GM12892 (cell line): ENCODE results near the gene PSIP1. TPM values are rescaled to one million over a fixed set of nuclear protein-coding genes. Genes with fewer than 3 reads are reported as not detected.
"Not testable (repeated sequence)": the region's sequence is repeated elsewhere in the genome, so short reads cannot be mapped to it uniquely, and the experiment has no call there.

Experiments
- DNase-seq: peaks from one replicate; pipeline ENCODE4 v3.0.0; 2011; ENCODE audit not compliant: insufficient read length
- FAIRE-seq: peaks from 2 replicates; lab custom pipeline; 2011; peaks lifted over from hg19 to GRCh38; lab: Jason Lieb, UNC
- POLR2A ChIP-seq: IDR thresholded peaks from 2 replicates; pipeline ENCODE4 v1.6.1; 2011; ENCODE audit warnings: low read depth, low read length, control low read depth
- POLR2AphosphoS5 ChIP-seq: IDR thresholded peaks from 2 replicates; pipeline ENCODE4 v1.6.1; 2011; ENCODE audit warnings: low read depth, low read length, control low read depth
- TAF1 ChIP-seq: IDR thresholded peaks from 2 replicates; pipeline ENCODE4 v1.6.1; 2011; ENCODE audit warnings: low read depth, mild to moderate bottlenecking, control low read depth, low read length, borderline replicate concordance
- polyA plus RNA-seq: library from polyadenylated mRNA; unstranded; fragments of >200 nt; gene quantifications from one replicate; pipeline ENCODE4 v1.2.1, GENCODE V29; 2012; ENCODE audit warnings: missing spikeins, inconsistent platforms; ENCODE audit not compliant: missing spikeins

The PSIP1 gene
- 221 TPM for polyA plus RNA-seq

DNA sequence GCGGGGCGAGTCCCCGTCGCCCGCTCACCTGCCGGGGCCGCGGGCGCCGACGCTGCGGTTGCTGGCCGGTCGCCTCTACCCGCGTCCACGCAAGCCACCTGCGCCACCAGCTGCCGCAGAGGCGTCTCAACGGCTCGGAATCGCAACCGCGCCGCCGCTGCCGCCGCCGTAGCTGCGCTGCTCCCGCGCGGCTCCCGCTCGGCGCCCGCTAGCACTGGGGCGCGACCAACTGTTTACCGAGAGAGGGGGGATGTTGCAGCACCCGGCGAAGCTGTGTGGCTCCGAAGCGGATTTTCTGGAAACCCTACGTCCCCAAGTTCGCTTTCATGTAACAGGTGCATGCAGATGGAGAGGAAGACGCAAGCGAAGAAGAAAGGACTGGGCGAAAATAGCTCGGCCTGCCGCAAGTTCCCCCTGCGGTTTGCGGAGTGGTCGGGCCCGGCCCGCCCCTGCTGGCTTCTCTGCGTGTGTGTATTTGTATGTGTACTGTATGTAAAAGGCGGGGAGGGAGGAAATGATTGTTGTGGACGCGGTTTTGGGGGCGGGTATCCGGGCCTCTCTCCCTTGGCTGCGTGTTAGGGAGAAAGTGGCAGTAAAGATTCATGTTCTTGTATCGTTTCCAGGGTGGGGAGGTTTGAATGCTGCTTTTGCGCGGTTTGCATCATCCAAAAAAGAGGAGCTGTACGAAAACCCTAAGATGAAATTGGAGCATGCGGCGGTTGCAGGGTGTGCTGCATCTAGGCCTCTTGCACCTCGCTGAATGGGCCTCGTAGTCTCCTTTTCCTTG is at the start of gene PSIP1:
TSS of gene PSIP1 (minus strand) at position 182 of the 787 bp plus-strand sequence. CDS start 782 bp downstream, outside the sequence.
- TF ChIP-seq POLR2A (peak; percentile 94), TAF1 (peak; percentile 88), POLR2AphosphoS5 (peak; percentile 91)
- DNase-seq (peak; percentile 47), FAIRE-seq (peak; percentile 98)

DNA sequence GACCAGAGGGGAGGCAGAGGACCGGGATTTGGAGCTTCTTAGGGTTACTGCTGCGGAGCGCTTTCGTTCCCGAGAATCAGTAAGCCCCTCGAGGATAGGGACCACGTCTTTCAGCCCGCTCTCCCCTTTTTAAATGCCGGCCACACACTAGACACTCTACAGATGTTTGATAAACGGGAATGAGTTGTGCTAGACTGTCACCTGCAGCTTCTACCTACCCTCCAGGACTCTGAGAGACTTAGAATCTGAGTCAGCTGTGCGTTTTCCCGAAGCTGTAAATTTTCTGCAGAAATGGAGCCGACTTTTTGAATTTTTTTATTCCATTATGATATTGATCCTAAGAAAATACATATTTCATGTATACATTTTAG is 42.7 kb upstream of the PSIP1 start:
- DNase-seq: no peak
- FAIRE-seq: no peak
- TF ChIP-seq POLR2A (no peak), POLR2AphosphoS5 (no peak), TAF1 (no peak)

DNA sequence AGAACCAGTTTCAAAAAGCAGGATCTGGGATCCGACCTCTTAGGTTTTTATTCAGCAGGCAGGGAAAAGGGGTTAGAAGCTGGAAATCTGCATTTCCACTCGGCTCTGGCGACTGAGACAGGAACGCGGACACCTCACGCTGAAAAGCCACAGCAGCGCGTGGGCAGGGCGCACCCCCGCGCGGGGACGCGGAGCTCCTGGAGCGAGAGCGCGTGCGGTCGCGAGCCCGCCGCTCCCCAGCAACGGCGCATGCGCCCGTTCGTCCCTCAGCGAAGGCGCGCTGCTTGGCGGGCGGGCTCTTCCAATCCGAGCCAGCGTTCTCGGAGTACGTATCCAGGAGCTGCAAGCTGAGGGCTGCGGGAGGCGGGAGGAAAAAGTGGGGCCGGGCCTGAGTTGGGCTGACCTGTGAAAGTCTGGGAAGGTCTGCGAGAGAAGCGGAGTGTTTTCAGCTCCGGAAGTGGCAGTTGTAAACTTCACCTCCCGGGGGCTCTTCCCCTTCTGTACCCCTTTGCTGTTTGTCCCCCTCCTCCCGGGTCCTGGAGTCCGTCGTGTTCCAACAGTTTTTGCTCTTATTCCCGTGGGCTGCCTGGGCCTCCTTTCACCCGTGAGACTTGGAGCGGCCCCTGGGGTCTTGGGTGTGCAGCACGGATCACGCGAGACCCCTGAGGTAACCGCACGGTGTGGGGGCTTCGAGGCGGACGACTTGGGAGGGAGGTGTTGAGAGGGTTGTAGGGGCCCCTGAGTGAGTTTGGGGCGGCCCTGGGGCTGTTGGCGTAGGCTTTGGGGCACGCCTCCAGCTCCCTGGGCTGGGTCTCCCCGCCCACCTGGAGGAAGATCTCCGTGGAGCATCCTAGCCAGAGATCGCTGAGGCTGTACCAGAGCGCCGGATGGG is 42.1 kb upstream of the PSIP1 start, which contains the start of gene CCDC171:
TSS of gene CCDC171 (plus strand) at position 408 of the 892 bp plus-strand sequence. CDS start 11,046 bp downstream, outside the sequence.
- DNase-seq (peak; percentile 89), FAIRE-seq (peak; percentile 99)
- TF ChIP-seq TAF1: peak; percentile 70; the same call in 1 of the 2 replicates
- peak; percentile 77 for TF ChIP-seq POLR2A
- TF ChIP-seq POLR2AphosphoS5: peak; percentile 82

DNA sequence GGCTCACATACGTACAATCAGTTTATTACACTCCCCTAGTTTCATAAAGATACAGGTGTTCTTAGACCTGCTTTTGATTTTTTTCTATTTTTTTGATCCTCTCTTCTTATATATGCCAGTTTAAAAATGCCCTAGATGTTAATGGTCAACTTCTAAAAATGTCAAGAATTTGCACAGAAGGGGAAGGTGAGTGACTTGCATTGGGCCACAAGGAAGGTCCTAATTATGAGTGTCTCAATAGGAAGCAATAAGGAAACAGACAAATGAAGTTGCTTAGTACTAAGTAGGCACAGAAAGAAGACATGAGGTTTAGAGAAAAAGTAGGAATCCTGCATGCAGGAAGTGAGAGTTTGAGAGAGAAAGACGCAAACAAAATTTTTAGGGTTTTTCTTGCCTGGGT is 38.8 kb upstream of the PSIP1 start:
- no peak for FAIRE-seq
- TF ChIP-seq POLR2A: no peak
- TF ChIP-seq POLR2AphosphoS5: no peak
- TF ChIP-seq TAF1: no peak
- DNase-seq: no peak

DNA sequence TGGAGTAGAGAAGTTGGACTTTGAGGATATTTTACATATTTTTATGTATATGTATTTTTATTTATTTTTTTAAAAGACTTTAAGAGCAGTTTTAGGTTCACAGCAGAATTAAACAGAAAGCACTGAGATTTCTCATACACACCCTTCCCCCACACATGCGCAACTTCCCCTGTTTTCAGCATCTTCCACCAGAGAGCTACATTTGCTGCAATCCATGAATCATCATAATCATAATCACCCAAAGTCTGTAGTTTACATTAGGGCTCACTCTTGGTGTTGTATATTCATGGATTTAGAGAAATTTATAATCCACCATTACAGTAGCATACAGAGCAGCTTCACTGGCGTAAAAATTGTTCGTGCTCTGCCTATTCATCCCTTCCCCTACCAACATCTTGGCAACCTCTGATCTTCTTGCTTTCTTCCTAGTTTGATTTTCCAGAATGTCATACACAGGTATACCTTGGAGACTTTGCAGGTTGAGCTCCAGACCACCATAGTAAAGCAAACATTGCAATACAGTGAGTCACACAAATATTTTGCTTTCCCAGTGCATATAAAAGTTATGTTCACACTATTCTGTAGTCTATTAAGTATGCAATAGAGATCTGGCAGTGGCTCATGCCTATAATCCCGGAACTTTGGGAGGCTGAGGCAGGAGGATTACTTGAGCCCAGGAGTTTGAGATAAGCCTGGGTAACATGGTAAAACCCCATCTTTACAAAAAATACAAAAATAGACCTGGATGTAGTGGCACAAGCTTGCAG is 32.5 kb upstream of the PSIP1 start:
- TF ChIP-seq TAF1: no peak
- no peak for TF ChIP-seq POLR2A
- no peak for TF ChIP-seq POLR2AphosphoS5
- FAIRE-seq (no peak), DNase-seq (no peak)

DNA sequence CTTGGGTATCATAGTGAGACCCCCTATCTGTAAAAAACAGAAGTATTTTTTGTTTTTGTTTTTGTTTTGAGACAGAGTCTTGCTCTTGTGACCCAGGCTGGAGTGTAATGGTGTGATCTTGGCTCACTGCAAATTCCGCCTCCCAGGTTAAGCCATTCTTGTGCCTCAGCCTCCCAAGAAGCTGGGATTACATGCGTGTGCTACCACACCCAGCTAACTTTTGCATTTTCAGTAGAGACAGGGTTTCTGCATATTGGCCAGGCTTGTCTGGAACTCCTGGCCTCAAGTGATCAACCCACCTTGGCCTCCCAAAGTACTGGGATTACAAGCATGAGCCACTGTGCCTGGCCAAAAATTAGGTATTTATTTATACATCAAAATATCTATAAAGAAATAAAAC is 31.9 kb upstream of the PSIP1 start:
- TF ChIP-seq TAF1 (no peak), POLR2AphosphoS5 (no peak)
- FAIRE-seq (no peak), DNase-seq (no peak)

DNA sequence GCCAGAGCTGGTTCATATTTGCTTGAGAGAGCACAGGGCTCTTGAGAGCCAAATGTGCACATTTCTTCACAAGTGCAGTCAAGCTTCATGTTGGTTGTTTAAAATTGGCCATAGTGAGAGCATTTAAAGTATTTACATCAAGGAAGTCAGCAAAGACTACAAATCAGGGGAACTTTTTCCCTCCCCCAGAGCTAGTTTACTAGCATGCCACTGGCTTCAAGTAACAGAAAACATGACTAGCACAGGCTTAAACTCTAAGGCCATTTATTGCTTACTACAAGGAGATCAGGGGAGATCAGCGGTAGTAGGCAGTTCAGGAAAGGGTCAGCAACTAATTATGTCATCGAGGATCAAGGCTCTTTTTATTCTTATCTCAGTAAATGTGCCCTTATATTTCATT is 31.1 kb upstream of the PSIP1 start:
- DNase-seq (no peak), FAIRE-seq (no peak)
- TF ChIP-seq POLR2A (no peak), POLR2AphosphoS5 (no peak), TAF1 (no peak)

DNA sequence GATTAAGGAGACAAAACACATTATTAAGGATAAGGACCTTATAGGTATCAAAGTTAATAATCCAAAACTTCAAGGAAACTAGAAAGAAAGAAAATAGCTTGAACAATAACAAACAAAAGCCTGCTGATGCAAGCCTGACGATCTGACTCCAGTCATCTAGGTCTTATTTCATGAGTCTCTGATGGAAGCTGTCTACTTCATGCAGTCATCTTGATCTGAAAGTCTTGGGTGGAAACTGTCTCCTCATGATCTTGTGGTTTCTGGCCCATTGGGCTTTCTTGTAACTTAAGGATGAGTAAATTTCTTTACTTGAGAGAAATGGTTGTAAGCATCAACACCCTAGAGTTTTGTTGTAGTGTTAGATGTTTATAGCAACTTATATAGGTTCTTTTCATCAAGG is 20.6 kb upstream of the PSIP1 start:
- FAIRE-seq: no peak

DNA sequence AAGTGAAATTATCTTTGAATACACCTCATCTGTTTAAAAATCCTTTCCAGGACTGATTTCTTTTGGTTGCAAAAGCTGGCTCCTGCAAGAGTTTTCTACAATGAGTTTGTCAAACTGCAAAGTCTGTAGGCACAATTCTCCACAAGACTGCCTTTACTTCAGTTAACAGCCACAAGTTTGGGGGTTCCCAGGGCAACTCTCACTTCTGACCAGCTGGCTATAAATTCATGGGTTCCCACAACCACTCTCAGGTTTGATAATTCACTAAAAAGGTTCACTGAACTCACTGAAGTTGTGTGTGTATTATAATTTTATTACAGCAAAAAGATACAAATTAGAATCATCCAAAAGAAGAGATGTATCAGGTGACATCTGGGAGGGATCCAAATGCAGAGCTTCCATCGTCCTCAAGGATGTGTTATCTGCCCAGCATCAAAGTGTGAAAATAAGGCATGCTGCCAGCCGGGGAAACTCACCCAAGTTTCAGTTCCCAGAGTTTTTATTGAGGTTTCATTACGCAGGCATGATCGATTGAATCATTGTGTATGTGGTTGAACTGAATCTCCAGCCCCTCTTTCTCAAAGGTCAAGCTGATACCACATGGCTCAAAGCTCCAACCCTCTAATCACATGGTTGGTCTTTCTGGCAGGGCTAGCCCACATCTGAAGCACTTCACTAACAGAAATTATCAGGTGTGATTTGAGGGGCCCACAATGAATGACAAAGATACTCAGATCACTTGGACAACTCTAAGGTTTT is 19.0 kb upstream of the PSIP1 start:
- FAIRE-seq (peak; percentile 77), DNase-seq (peak; percentile 18)
- TF ChIP-seq POLR2AphosphoS5: no peak
- no peak for TF ChIP-seq TAF1
- no peak for TF ChIP-seq POLR2A

More for the DNA sequence above, 20.6 kb upstream of the PSIP1 start:
- no peak for DNase-seq
- TF ChIP-seq TAF1 (no peak), POLR2A (no peak), POLR2AphosphoS5 (no peak)

DNA sequence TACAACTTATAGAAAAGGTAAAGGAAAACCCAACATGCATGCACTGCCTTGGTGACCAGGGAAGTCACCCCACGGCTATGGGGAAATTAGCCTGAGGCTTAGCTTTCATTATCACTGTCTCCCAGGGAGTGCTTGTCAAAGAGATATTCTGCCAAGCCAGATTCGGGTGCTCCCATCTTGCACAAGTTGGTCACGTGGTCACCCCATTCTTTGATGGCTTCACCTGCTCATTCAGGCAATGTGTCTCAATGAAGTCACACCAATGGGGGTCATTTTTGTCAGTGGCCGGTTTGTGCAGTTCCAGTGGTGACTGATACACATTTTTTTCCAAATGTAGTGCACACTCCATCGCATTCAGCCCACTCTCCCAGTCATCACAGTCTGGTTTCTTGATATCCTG is 16.3 kb upstream of the PSIP1 start:
- not testable (repeated sequence) for FAIRE-seq, DNase-seq
